Suprapubic skin (tissue), 4 donors: Measurements from ENCODE around the gene AEN. TPM values are rescaled to one million over a fixed set of nuclear protein-coding genes. Genes with fewer than 3 reads are reported as not detected.

Experiments
- DNase-seq, 2 donors: peaks; one replicate each; pipeline ENCODE4 v3.0.0-alpha.2; 2019; ENCODE audit warnings: low spot score in 2 of 2
- H3K27ac ChIP-seq: fragments of 200-600 bp; sonication (generic); one replicate; pipeline ENCODE4 v1.5.1; 2019
- H3K27me3 ChIP-seq: fragments of 200-600 bp; sonication (generic); one replicate; pipeline ENCODE4 v1.5.1; 2019
- H3K36me3 ChIP-seq: fragments of 200-600 bp; sonication (generic); one replicate; pipeline ENCODE4 v1.5.1; 2019
- H3K4me1 ChIP-seq: fragments of 200-600 bp; sonication (generic); one replicate; pipeline ENCODE4 v1.5.1; 2019
- H3K4me3 ChIP-seq: fragments of 200-600 bp; sonication (generic); one replicate; pipeline ENCODE4 v1.5.1; 2019; ENCODE audit warnings: mild to moderate bottlenecking
- H3K9me3 ChIP-seq: fragments of 200-600 bp; sonication (generic); one replicate; pipeline ENCODE4 v1.5.1; 2019
- EP300 ChIP-seq: sonication (generic); formaldehyde crosslinking; IDR thresholded peaks from one replicate; pipeline ENCODE4 v1.6.1; 2017; ENCODE audit warnings: antibody characterized with exemption
- POLR2A ChIP-seq, 2 donors: fragments of 450-650 bp; IDR thresholded peaks; one replicate each; pipeline ENCODE4 v1.6.1; 2017; ENCODE audit warnings: antibody characterized with exemption in 2 of 2, mild to moderate bottlenecking in 2 of 2, moderate library complexity in 2 of 2
- POLR2AphosphoS5 ChIP-seq, 3 donors: sonication (generic); formaldehyde crosslinking; IDR thresholded peaks; one replicate each; pipeline ENCODE4 v1.6.1; 2017; ENCODE audit warnings: antibody characterized with exemption in 3 of 3
- WGBS: methylation state at CpG from one replicate; pipeline ENCODE4 v1.1.5; 2018; 5-methylcytosine and 5-hydroxymethylcytosine counted together
- total RNA-seq, 4 donors: library from RNA; depleted of rRNA; stranded (reverse); fragments of >200 nt; gene quantifications; one replicate each; pipeline ENCODE4 v1.1.0, GENCODE V29; 2016
- TF ChIP-seq, protein P1 (sequence below), 2 donors: fragments of 200-600 bp in 1 of 2; fragments of 450-650 bp in 1 of 2; sonication (generic) in 1 of 2; IDR thresholded peaks; one replicate each; pipeline ENCODE4 v1.5.1; 2016 to 2019; ENCODE audit warnings: antibody characterized with exemption in 2 of 2, mild to moderate bottlenecking in 1 of 2, moderate library complexity in 1 of 2

Gene AEN
- total RNA-seq, 4 donors from 2014 or later, result 9.3 to 29.3 (median 17.3) TPM

- Histone ChIP-seq H3K9me3 (no peaks in the 10 kb centered on the region), H3K4me1 (no peaks in the 10 kb centered on the region), H3K36me3 (no peaks in the 10 kb centered on the region), H3K27ac (no peak overlapping the region), H3K4me3 (no peak overlapping the region), H3K27me3 (no peaks in the 10 kb centered on the region)
- TF ChIP-seq, protein P1, sequence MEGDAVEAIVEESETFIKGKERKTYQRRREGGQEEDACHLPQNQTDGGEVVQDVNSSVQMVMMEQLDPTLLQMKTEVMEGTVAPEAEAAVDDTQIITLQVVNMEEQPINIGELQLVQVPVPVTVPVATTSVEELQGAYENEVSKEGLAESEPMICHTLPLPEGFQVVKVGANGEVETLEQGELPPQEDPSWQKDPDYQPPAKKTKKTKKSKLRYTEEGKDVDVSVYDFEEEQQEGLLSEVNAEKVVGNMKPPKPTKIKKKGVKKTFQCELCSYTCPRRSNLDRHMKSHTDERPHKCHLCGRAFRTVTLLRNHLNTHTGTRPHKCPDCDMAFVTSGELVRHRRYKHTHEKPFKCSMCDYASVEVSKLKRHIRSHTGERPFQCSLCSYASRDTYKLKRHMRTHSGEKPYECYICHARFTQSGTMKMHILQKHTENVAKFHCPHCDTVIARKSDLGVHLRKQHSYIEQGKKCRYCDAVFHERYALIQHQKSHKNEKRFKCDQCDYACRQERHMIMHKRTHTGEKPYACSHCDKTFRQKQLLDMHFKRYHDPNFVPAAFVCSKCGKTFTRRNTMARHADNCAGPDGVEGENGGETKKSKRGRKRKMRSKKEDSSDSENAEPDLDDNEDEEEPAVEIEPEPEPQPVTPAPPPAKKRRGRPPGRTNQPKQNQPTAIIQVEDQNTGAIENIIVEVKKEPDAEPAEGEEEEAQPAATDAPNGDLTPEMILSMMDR (IDR thresholded peaks at IDR 0.05), result no peak
- TF ChIP-seq POLR2AphosphoS5 (IDR thresholded peaks at IDR 0.05) (no peak), POLR2A (IDR thresholded peaks at IDR 0.05) (no peak), EP300 (no peak)
- 93% methylated on average over 8 of the region's 8 CpGs for WGBS
- peak in 1 of 2 donors; percentile 55 for DNase-seq
Observed at GRCh38 chr15:88655800-88656488, 34.8 kb downstream of the AEN start.

- Histone ChIP-seq H3K9me3 (no peaks in the 10 kb centered on the region), H3K27me3 (no peaks in the 10 kb centered on the region), H3K36me3 (no peaks in the 10 kb centered on the region), H3K4me3 (no peak overlapping the region), H3K27ac (no peak overlapping the region), H3K4me1 (no peaks in the 10 kb centered on the region)
- 87% methylated on average over 3 of the region's 10 CpGs for WGBS
- TF ChIP-seq POLR2AphosphoS5 (IDR thresholded peaks at IDR 0.05) (no peak), POLR2A (IDR thresholded peaks at IDR 0.05) (no peak), EP300 (no peak)
- TF ChIP-seq, protein P1 (IDR thresholded peaks at IDR 0.05), result no peak
- DNase-seq, result peak in 1 of 2 donors; percentile 77
Observed at GRCh38 chr15:88656760-88657221, 35.7 kb downstream of the AEN start.

DNA sequence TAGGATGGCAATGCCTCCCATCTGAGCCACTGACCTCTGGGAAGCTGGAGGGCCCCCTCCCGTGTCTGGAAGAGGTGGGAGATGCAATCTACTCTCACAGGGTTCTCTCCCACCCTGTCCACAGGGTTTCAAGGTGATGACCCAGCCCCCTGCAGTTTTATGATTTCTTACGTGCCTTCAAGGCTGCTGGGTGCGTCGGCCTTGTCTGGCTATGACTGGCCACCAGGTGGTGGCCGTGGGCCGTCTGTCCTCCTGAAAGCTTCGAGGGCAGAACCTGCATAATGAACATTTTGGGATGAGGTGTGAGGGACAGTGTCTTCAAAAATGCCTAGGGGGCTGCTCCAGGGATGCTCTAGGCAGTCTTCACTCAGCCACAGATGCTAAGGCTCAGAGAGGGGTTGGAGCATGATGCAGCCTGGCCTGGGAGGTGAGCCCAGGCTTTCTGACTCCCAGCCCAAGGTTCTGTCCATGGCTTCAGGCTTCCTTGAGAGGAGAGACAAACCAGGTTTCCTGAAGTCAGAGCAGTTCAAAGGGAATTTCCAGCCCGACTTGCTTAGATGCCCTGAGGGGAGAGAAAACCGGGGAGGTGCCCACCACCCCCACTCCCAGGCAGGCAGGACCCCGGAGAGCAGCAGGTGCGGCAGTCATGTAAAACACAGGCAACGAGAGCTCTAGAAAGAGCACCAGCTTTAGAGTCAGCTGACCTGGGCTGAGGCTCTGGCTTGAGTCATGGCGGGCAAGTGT, 36.4 kb downstream of the AEN start:
- Histone ChIP-seq H3K9me3 (no peaks in the 10 kb centered on the region), H3K36me3 (no peaks in the 10 kb centered on the region), H3K4me1 (no peaks in the 10 kb centered on the region), H3K27ac (no peak overlapping the region), H3K4me3 (no peak overlapping the region), H3K27me3 (no peaks in the 10 kb centered on the region)
- DNase-seq, result peak in 1 of 2 donors; percentile 64
- 4% methylated on average over 7 of the region's 13 CpGs for WGBS
- no peak for TF ChIP-seq POLR2AphosphoS5 (IDR thresholded peaks at IDR 0.05)
- TF ChIP-seq, protein P1 (IDR thresholded peaks at IDR 0.05), result peak in 1 of 2 donors; percentile 50

DNA sequence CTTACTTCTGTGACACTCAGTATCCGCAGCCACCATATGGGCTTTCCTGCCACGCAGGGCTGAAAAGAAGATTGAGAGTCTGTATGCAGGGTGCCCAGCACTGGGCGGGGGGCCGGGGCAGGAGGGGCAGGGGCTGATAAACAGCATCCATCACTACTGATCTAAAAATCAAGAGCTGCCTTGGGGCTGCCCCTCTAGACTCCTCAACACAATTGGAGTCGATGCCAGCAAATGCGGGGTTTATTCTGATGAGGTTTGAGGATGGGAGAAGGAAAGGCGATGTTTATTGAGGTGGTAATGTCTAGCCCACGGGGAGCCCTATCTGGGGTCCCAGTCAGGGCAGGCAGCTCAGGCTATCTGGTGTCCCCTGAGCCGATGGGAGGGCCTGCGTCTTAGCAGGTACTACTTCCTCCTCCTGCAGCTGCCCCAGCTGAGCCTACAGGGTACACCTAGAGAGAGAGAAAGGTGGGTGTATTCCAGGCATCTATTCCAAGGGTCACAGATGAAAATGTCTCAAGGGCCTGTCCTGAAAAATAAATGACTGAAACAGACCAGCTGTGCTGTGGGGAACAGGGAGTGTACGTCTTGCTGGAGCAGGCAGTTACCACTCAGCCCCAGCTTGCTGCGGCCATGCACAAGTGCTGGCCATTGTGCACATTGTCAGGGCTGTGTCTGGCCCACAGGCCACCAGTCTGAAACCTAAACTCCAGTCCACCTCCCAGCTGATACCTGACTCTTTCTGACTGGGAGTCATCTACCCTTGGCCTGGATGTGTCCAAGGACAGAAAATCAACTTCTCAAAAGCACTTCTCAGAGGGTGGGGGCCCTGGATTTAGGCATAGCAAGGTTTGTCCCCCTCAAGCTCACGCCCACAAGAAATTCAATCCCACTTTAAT, 37.2 kb downstream of the AEN start:
- 81% methylated on average over 8 of the region's 13 CpGs for WGBS
- DNase-seq, result peak in 1 of 2 donors; percentile 55
- no peak overlapping the region for H3K27ac ChIP-seq
- TF ChIP-seq, protein P1 (IDR thresholded peaks at IDR 0.05), result no peak
- TF ChIP-seq EP300 (no peak), POLR2A (IDR thresholded peaks at IDR 0.05) (no peak), POLR2AphosphoS5 (IDR thresholded peaks at IDR 0.05) (no peak)
- no peak overlapping the region for H3K4me3 ChIP-seq
- no peaks in the 10 kb centered on the region for H3K27me3 ChIP-seq
- H3K4me1 ChIP-seq, result no peaks in the 10 kb centered on the region
- H3K9me3 ChIP-seq, result no peaks in the 10 kb centered on the region
- H3K36me3 ChIP-seq, result no peaks in the 10 kb centered on the region
